CD4-positive, alpha-beta T cell treated with Interleukin-17A for 4 hours (primary cell): Measurements from ENCODE around the gene MYBPH.

Experiments used
- DNase-seq: peaks from one replicate; pipeline ENCODE4 v3.0.0-alpha.2; 2020; ENCODE audit warnings: mixed read lengths

Gene MYBPH

GRCh38 chr1:203175237-203175826, at the start of gene MYBPH:
Gene MYBPH (minus strand): TSS chr1:203175826. CDS start chr1:203175755, 71 bp downstream.
- DNase-seq = no peak

- DNase-seq = no peak
These were observed 49.4 kb upstream of the MYBPH start for GRCh38 chr1:203225071-203225470.

GRCh38 chr1:203223012-203223775, 47.6 kb upstream of the MYBPH start:
- no peak for DNase-seq

GRCh38 chr1:203219934-203220333, 44.3 kb upstream of the MYBPH start:
- no peak for DNase-seq

- DNase-seq = no peak
These were observed 43.5 kb upstream of the MYBPH start for GRCh38 chr1:203219171-203219570.

GRCh38 chr1:203217668-203218067, 42.0 kb upstream of the MYBPH start:
- no peak for DNase-seq

GRCh38 chr1:203217139-203217655, 41.6 kb upstream of the MYBPH start:
- DNase-seq = no peak

- peak; percentile 64 for DNase-seq
These were observed 40.9 kb upstream of the MYBPH start for GRCh38 chr1:203216274-203217138.

- no peak for DNase-seq
These were observed 39.9 kb upstream of the MYBPH start for GRCh38 chr1:203215573-203215972.

GRCh38 chr1:203214871-203215270, 39.2 kb upstream of the MYBPH start:
- DNase-seq = no peak

GRCh38 chr1:203213126-203213525, 37.5 kb upstream of the MYBPH start:
- DNase-seq = no peak

GRCh38 chr1:203211812-203212211, 36.2 kb upstream of the MYBPH start:
- no peak for DNase-seq

- DNase-seq = no peak
These were observed 35.4 kb upstream of the MYBPH start for GRCh38 chr1:203210988-203211387.

GRCh38 chr1:203210350-203210749, 34.7 kb upstream of the MYBPH start:
- DNase-seq = no peak

GRCh38 chr1:203208181-203208580, 32.6 kb upstream of the MYBPH start:
- no peak for DNase-seq

- no peak for DNase-seq
These were observed 32.1 kb upstream of the MYBPH start for GRCh38 chr1:203207751-203208150.

- no peak for DNase-seq
These were observed 30.6 kb upstream of the MYBPH start for GRCh38 chr1:203206129-203206687.

GRCh38 chr1:203204756-203205155, 29.1 kb upstream of the MYBPH start:
- no peak for DNase-seq

- no peak for DNase-seq
These were observed 27.0 kb upstream of the MYBPH start for GRCh38 chr1:203202431-203203245.

- no peak for DNase-seq
These were observed 26.0 kb upstream of the MYBPH start for GRCh38 chr1:203201516-203202205.

- no peak for DNase-seq
These were observed 25.3 kb upstream of the MYBPH start for GRCh38 chr1:203200916-203201315.
